ENCODE results near the gene S100B. TPM values are rescaled to one million over a fixed set of nuclear protein-coding genes. Genes with fewer than 3 reads are reported as not detected.

S100B gene
- total RNA-seq, 1 donor from 2014 or later: not detected

DNA sequence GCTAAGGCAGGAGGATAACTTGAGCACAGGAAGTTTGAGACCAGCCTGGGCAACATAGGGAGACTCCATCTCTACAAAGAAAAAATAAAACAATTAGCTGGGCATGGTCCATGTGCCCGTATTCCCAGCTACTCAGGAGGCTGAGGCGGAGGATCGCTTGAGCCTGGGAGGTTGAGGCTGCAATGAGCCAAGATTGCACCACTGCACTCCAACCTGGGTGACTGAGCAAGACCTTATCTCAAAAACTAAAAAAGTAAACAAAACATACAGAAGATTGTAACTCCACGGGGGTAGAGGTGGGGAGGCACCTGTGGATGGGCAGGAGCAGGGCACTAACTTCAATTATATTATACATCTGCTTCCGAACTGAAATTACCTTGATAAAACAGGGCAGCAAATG lies 4.6 kb downstream of the S100B start:
- Mint-ChIP-seq H3K36me3 (ENCODE audit: low read depth) (no peaks in the 10 kb centered on the region), H3K4me1 (ENCODE audit: low read depth) (peaks cover 30% of the 10 kb centered on the region), H3K27me3 (ENCODE audit: low read depth) (no peaks in the 10 kb centered on the region), H3K9me3 (ENCODE audit: low read depth) (no peaks in the 10 kb centered on the region), H3K4me3 (ENCODE audit: unreplicated experiment) (no peak overlapping the region), H3K27ac (ENCODE audit: unreplicated experiment) (no peak overlapping the region)
- TF ChIP-seq, protein P1, sequence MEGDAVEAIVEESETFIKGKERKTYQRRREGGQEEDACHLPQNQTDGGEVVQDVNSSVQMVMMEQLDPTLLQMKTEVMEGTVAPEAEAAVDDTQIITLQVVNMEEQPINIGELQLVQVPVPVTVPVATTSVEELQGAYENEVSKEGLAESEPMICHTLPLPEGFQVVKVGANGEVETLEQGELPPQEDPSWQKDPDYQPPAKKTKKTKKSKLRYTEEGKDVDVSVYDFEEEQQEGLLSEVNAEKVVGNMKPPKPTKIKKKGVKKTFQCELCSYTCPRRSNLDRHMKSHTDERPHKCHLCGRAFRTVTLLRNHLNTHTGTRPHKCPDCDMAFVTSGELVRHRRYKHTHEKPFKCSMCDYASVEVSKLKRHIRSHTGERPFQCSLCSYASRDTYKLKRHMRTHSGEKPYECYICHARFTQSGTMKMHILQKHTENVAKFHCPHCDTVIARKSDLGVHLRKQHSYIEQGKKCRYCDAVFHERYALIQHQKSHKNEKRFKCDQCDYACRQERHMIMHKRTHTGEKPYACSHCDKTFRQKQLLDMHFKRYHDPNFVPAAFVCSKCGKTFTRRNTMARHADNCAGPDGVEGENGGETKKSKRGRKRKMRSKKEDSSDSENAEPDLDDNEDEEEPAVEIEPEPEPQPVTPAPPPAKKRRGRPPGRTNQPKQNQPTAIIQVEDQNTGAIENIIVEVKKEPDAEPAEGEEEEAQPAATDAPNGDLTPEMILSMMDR (IDR thresholded peaks at IDR 0.05): no peak
- DNase-seq (ENCODE audit: low spot score): no peak

DNA sequence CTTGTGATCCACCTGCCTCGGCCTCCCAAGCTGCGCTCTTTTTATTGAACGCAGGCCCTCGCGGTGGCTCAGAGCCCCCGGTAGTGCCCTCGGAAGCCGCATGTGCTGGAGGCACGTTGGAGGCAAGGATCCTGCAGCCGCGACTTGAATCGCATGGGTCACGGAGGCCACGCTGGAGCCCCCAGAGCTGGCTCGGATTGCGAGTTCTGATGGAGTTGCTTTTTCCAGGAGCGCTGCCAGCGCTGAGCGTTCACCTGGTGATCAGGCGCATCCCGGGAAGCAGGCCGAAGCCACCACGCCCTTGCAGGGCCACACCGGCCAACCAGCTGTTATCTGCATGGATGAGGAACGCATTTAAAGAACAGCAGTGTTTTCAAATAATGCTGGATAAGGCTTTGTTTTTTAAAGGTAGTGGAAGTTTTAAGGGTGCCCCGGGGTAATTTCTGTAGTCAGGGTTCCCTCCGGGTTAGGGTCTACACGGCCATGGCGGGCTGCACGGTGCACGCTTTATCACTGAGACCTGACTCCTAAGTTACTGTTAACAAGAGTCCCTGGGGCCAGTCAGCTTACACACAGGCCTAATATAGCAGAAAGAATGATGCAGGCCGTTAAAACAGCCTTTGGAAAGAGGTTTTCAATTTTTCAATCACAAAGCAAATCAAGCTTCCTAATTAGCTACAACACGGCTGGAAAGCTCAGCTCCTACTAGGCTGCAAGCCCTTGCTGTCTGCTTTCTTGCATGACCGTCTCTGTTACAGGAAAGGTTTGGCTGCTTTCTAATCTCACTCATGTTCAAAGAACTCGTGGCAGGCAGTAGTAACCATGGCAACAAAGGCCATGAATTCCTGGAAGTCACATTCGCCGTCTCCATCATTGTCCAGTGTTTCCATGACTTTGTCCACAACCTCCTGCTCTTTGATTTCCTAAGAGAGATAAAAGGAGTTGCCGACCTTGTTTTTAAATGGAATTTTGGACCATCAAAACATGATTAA lies 6.0 kb downstream of the S100B start:
- TF ChIP-seq, protein P1 (IDR thresholded peaks at IDR 0.05): no peak
- H3K9me3 Mint-ChIP-seq (ENCODE audit: low read depth): peaks cover 3% of the 10 kb centered on the region
- peaks cover 26% of the 10 kb centered on the region for H3K4me1 Mint-ChIP-seq (ENCODE audit: low read depth)
- peak overlapping the region; percentile 2 for H3K27ac Mint-ChIP-seq (ENCODE audit: unreplicated experiment)
- H3K4me3 Mint-ChIP-seq (ENCODE audit: unreplicated experiment): no peak overlapping the region
- no peaks in the 10 kb centered on the region for H3K27me3 Mint-ChIP-seq (ENCODE audit: low read depth)
- H3K36me3 Mint-ChIP-seq (ENCODE audit: low read depth): no peaks in the 10 kb centered on the region
- DNase-seq (ENCODE audit: low spot score): no peak

DNA sequence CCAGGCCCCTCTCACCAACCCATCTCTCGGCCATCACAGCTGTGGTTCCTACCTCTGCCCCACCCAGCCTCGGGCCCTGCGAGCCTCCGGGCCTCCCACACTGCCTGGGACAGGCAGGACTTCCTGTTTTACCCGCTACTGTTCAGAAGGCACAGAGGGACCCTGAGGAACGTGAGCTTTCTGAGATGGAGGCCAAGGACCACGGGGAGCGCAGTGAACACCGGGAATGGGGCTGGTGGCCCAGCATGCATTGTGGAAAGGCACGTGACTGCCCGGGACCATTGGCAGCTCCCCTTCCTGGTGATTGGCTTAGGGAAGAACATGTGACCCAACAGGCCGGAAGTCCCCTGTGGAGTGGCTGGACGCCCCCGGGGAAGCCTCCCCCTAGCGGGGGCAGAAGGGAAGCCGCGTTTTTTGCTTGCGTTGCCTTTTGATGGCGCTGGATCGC lies 7.0 kb downstream of the S100B start:
- H3K27me3 Mint-ChIP-seq (ENCODE audit: low read depth): no peaks in the 10 kb centered on the region
- peaks cover 7% of the 10 kb centered on the region for H3K9me3 Mint-ChIP-seq (ENCODE audit: low read depth)
- no peak overlapping the region for H3K4me3 Mint-ChIP-seq (ENCODE audit: unreplicated experiment)
- H3K27ac Mint-ChIP-seq (ENCODE audit: unreplicated experiment): peak overlapping the region; percentile 12
- TF ChIP-seq, protein P1 (IDR thresholded peaks at IDR 0.05): no peak
- H3K4me1 Mint-ChIP-seq (ENCODE audit: low read depth): peaks cover 19% of the 10 kb centered on the region
- DNase-seq (ENCODE audit: low spot score): no peak
- H3K36me3 Mint-ChIP-seq (ENCODE audit: low read depth): no peaks in the 10 kb centered on the region

DNA sequence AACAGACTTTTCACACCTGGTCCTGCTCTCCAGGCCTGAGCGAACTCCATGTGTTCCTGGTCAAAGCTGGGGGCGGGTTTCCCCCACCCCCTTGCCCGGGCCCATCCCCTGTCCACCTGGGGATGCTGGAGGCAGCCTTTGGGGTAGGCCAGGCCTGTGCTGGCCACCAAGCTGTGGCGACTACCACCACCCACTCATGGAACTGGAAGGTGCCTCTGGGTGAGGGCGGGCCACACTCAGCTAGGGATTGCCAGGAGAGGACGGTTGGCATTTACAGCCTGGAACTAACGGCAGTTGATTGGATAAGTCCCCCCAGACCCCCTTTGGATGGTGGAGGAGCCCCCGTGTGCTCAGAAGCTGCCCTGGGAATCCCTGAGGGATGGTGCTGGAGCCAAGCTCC lies 7.9 kb downstream of the S100B start:
- no peaks in the 10 kb centered on the region for H3K27me3 Mint-ChIP-seq (ENCODE audit: low read depth)
- no peak for DNase-seq (ENCODE audit: low spot score)
- TF ChIP-seq, protein P1 (IDR thresholded peaks at IDR 0.05): no peak

DNA sequence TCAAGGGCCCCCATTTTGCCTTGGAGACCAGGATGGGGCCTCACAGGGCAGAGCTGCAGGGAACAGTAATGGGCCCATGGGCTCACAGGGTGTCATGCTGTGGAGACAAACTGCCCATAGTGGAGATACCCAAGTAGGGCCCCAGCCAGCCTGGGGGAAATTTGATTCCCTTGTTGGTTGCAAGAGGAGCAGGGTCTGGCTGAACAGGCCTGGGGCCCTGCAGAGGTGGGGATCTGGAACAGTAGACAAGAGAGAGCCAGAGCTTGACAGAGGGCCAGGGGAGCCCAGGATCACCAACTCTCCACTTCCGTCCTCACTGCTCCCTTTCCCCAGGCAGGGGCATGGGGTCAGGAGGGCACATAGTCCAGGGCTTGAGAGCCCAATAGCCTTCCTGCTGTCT lies 8.7 kb downstream of the S100B start:
- TF ChIP-seq, protein P1 (IDR thresholded peaks at IDR 0.05): no peak

More for the DNA sequence above, 7.9 kb downstream of the S100B start:
- Mint-ChIP-seq H3K27ac (ENCODE audit: unreplicated experiment) (no peak overlapping the region), H3K4me1 (ENCODE audit: low read depth) (peaks cover 14% of the 10 kb centered on the region), H3K36me3 (ENCODE audit: low read depth) (no peaks in the 10 kb centered on the region), H3K4me3 (ENCODE audit: unreplicated experiment) (no peak overlapping the region), H3K9me3 (ENCODE audit: low read depth) (peaks cover 9% of the 10 kb centered on the region)

More for the DNA sequence above, 8.7 kb downstream of the S100B start:
- H3K9me3 Mint-ChIP-seq (ENCODE audit: low read depth): peaks cover 17% of the 10 kb centered on the region
- no peak overlapping the region for H3K27ac Mint-ChIP-seq (ENCODE audit: unreplicated experiment)
- H3K4me3 Mint-ChIP-seq (ENCODE audit: unreplicated experiment): no peak overlapping the region
- no peaks in the 10 kb centered on the region for H3K27me3 Mint-ChIP-seq (ENCODE audit: low read depth)
- H3K4me1 Mint-ChIP-seq (ENCODE audit: low read depth): peaks cover 14% of the 10 kb centered on the region
- H3K36me3 Mint-ChIP-seq (ENCODE audit: low read depth): no peaks in the 10 kb centered on the region
- DNase-seq (ENCODE audit: low spot score): no peak
